GM19452 (cell line): ENCODE results near the gene LRRC27.

Experiments used
- ATAC-seq: cut with Tn5 transposase; IDR thresholded peaks from one replicate; pipeline ENCODE4 v1.9.1; 2021; ENCODE audit not compliant: unreplicated experiment

The LRRC27 gene

DNA sequence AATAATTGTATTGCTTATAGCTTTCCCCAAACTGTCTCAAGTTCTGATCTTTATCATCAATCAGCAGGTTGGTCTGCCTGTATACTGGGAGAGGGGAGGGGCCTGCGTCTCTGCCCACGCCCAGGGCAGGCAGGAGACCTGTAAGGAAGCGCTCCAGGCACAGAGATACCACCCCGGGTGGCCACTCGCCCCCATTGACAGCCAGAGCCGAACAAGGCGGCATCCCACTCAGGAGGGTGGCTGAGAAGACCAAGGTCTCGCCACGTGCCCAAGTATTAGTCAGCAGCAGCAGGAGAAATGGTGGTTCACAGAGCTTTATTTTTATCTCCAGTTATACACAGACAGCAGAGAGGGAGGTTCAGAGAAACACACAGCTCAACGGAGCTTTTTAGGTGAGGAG lies 31.4 kb upstream of the LRRC27 start:
- ATAC-seq, result no peak

DNA sequence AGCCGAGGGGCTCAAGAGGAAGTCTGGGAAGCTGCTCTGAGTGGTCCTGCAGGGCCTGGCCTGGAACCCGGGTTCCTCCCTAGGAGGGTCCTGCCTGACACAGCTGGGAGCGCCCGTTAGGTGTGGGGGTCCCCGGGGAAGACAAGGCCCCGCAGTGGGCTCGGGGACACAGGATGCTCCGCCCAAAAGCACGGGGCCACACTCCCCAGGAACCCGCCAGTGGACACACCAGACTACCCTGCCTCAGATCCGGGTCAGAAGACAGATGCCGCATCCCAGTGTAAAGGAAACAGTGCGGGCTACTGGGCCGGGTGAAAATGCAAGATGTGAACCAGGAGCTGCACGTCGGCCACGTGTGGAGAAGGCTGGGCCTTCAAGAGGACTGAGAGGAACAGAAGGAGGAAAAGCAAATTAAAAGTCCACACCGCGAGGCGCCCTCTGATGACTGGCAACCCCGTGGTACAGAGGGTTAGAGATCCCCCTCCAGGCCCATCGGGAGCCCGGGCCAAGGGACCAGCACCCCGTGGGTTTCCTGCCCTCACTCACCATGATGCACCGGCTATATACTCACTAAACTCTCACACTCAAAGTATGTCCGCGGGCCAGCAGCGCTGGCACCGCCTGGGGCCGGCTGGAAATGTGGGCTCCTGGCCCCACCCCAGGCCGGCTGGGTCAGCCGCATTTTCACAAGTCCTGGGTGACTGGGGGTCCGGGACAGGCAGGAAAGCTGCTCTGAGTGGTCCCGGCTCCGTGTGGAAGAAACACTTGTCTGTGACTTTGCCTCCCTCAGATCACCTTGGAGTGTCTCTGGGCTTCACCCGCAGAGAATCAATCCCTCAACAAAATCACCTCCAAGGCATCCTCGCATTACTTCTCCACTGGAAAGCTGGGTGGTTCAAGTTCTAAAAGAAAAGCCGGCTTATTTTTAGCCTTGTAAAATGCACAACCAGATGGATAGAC lies 30.3 kb upstream of the LRRC27 start:
- no peak for ATAC-seq

DNA sequence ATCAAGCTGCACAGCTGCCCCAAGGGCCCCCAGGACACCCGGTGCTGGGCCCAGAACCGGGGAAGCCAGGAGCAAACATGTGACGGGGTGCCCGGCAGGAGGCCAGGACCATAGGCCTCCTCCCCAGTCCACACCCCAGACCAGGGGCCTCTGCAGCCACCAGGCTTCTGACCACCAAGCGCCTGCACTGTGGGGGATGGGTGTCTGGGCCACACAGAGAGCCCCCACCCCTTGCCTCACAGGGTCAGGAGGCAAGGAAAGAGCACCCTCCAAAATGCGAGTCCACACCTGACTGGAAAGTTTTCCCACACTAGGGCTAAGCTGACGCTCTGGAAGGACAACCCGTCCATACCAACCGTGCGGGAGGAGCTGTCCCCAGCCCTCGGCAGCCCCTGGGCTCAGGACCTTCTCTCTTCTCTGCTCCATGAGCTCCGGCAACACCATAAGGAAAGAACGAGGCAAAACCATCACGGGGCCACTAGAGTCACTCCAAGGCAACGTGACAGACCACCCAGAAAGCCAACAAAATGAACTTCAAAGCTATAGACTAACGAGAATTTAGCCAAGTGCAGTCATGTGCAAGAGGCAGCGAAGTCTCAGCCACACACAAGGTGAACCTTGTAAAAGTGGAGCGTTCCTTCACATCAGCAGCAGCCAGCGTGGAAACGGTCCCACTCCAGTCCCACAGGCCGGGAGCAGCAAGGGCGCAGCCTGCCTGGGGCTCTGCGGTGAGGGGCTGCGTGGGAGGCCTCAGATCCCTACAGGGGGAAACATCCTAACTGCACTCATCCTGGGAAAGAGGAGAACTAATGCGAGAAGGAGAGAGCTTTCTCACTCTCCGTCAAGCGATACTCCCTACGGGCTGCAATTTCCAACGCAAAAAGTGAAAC lies 29.3 kb upstream of the LRRC27 start:
- no peak for ATAC-seq

DNA sequence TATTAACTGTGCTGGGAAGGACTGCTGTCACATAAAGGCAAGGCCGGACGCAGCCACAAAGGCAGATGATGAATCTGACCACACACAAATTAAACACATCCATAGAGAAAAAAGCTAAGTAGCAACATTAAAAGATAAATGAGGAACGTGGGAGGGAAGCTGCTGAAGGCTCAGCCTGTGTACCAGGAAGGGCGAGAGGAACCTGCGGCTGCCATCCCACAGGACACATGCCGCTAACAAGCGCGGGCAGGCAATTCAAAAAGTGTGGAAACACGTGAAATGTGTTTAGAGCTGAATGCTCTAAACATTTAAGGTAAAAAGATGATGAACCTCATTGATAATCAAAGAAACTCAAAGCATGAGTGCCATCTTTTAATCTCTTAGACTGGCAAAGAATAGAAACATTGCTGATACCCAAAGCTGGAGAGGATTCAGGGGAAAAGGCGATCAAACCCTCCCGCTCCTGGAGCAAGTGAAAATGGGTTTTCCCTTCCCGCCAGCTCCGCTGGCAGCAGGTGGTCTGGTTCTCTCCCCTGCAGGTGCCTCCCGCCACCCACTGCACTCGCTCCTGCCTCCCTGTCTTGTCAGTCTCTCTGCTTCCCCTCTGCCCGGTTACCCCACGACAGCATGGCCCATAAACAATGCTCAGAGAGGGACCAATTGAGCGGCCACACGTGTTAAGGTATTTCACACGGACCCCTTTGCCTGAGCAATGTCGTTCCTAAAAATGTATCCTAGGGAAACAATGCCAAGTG lies 28.5 kb upstream of the LRRC27 start:
- ATAC-seq, result no peak

DNA sequence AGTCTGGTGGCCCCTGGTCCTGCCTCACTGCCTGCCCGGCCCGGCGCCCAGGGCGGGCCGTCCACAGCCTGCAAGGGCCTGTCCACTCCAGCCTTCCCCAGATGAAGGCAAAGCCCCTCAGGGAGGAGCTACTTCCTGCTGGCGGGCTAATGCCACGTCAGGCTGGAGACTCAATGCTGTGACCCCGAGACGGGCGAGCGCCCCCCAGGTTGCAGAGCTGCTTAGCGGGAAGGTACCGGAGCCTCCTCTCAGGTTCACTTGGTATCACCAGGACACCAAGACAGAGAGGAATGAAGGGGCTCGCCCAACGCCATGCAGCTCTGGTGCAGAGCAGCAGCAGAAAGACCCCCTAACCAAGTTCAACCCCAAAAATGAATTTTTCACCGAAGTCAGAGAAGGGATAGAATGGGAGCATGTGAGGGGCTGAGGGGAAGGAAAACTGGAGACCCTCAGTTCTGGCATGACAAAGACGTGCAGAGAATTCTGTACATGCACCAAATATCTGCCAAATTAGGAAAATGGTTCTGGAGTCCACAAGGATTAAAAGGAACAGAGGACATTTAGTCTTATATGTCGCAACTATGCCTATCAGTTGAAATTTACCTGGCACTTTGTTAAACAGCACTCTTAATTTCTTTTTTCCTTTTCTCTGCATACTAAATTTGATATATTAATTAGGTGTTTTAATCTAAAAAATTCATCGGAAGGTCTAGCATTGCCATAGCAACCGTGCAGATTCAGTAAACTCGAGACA lies 27.1 kb upstream of the LRRC27 start:
- no peak for ATAC-seq

DNA sequence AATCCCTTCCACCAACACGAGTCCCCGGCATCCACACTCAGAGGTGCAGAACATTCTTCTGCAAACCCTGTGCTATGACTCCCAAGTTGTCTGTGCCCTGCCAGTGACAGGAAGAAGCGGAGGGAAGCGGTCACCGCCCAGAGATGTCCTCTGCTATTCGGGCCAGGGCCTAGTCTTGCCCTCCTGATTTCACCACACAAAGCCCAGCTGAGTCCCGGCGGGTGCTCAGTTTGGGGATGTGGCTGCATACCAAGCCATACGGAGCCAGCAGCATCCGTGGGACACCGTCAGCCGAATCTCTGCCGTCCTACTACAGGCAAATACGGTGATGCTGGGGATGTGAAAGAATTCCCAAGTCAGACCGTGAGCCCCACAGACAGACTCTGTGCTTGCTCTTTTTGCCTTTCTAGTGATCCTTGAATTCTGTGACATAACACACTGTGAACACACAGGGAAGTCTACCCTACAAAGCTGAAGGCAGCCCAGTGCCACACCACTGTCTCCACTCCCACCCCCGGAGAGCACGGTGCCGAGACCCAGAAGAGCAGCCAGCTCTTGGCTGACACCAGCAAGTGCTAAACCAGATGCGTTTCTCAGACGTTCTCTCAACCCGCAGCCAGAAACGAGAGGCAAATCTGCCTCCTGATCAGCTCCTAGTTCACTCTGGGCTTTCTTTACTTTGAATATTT lies 26.2 kb upstream of the LRRC27 start:
- no peak for ATAC-seq

DNA sequence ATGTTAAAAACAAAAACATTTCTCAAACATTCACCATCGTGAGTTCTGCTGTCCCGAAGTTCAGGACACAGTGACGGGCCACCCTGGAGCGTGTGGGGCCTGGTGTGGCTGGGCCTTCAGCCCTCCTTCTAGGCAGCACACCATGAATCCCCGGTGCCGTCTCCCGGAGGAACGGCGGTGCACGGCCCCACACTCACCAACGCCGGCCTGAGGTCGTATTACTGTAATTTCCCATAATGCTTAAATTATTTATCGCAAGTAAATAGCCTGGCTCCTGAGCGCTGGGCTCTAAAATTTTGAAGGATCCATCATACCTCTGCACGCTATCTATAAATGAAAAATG lies 25.7 kb upstream of the LRRC27 start:
- no peak for ATAC-seq

DNA sequence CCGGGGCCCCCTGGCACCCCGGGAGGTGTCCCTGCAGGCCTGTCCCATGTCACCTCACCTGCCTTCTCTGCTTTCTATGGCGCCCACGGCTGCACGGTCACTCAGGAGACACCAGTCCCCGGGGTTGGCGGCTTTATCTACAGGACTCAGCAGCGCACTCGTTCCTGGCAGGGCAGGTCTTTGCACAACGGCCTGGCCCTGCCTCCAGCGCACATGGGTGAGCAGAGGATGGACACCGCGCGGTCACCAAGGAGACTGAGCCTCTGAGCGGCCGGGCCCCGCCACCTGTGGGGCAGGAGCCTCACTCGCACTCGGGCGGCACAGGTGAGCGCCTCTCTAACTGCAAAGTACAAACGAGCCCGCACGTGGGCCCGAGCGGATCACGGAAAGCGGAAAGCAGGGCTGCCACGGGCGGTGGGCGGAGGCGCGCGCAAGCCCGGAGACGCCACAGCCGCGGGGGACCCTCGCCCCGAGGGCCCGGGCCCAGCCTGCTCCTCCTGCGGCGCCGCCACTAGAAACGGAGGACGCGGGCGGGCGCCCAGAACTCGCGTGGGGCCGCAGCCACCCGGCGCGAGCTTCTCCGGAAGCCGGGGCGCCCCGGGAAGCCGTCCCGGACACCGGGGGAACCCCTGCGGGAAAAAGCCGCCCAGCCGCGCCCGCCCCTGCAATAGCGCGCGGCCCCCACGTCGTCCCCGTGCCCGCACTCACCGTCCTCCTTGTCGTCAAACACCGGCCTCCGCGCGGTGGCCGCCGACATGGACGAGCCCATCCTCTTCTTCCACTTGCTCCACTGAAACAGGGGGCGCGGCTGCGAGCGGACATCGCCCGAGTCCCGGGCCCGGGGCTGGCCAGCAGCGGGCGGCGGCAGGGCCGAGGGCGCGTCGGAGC lies 24.9 kb upstream of the LRRC27 start:
- peak; percentile 15 for ATAC-seq

DNA sequence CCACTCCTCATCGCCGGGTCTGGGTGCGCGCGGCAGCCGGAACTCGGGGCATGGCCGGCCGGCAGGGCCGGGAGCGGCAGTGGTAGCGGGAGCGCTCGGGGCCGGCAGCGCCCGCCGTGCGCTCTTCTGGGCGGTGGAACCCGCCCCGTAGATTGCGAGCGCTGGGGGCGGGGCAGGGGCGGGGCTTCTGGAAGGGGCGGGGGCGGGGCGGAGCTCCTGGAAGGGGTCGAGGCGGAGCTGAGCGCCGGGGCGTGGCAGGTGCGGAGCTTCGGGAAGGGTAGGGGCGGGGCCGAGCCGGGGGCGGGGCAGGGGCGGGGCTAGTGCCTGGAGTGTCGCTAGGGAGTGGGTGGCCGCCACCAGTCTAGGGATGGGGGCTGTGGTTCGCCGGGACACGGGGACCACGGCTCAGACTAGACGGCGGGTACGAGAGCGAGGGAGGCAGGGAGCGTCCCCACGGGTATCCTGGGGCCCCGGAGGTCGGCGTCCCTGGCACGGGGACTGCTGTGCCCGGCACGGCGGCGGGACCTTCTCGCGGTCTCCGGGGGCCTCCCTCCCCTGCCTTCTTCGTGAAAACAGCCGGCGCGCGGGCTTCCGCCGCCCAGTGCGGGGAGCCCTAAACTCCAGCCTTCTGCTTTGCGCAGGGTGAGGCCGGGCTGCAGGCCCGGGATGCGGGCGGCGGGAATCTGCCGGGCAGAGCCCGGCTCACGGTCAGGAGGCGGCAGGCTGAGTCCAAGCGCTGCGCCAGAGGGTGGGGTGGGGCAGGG lies 24.0 kb upstream of the LRRC27 start, which contains the start of gene STK32C:
TSS of gene STK32C (minus strand) at position 128 of the 764 bp plus-strand sequence. CDS start at position 11, 117 bp downstream.
- peak; percentile 69 for ATAC-seq

DNA sequence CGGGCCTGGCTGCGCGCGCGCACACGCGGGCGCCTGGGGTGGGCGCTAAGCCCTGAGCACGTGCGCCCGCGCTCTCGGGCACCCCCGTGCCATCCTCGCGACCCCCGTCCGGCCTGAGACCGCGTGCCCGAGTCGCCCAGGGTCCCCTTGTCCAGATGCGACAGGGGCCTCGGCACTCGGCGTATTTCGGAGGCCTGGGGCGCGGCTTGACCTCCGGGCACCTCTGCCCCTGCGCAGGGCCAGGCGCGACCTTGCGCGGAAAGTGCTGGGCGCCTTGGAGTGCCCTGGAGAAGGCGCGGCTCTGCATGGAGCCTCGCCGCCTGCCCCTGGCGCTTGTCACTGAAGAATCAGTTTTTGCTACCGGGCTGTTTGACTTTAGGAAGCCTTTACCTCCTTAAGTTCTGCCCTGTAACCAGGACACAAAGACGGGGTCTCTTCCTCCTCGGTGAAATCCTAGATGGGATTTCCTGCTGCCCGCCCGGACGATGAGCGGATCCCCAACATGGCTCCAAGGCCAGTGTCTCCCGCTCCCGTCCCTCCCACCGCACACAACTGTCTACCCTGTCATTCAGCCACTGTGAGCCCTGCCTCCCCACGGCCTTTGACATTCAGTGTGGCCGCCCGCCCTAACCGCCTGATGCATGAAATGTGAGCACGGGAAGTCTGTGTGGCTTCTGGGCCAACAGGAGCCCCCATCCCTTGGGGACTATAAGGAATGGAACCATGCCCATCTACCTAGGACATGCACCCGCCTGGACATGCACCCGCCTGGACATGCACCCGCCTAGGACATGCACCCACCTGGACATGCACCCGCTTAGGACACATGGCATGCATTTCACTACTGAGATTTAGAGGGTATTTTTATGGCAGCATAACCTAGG lies 23.2 kb upstream of the LRRC27 start:
- ATAC-seq, result peak; percentile 3

DNA sequence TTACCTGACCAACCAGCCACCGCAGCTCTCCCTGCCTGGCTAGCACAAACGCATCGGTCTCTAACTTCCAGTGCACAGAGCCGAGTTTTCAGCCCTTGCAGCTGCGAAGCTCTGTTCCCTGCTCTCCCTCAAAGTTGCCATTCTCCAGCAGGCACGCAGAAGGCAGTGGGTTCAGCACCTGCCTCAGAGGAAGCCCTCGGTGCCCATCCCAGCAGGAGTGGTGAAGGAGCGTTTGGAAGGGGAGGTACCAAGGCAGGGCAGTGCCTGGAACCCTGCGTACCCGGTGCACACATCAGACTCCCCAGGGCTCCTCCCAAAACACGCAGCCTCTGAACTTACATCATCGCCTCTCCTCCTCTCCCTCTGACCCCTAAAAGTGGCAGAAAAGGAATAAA lies 22.5 kb upstream of the LRRC27 start:
- ATAC-seq, result no peak

DNA sequence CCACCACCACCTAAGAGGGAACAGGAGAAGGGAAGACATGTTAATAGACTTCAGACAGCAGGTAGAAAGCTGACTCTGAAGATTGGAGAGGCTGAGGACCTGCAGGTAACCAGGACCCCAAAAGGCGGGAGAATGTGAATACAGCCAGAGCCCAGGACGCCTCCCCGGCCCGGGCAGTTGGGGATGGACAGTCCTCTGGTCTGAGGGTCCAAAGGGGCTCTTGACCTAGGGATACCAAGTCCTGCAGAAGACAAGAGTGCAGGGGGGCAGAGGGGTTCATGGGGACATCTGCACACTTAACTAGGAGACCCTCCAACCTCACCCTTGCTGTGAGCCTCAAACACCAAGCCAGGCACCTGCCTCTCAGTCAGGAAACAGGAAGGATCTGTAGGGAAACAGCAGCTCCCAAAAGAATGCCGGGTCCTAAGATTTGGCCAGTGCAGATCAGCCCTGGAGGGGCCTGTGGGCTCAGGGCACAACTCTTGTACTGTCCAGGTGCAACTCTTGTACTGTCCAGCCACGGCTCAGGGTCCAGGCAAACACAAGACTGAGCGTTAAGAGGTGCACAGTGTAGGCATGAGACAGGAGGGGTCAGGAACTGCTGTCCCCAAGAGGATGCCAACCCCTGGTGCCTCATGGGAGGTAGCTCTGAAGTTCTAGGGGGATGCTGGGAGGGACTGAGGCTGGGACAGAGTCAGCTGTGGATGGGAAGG lies 22.0 kb upstream of the LRRC27 start:
- no peak for ATAC-seq

DNA sequence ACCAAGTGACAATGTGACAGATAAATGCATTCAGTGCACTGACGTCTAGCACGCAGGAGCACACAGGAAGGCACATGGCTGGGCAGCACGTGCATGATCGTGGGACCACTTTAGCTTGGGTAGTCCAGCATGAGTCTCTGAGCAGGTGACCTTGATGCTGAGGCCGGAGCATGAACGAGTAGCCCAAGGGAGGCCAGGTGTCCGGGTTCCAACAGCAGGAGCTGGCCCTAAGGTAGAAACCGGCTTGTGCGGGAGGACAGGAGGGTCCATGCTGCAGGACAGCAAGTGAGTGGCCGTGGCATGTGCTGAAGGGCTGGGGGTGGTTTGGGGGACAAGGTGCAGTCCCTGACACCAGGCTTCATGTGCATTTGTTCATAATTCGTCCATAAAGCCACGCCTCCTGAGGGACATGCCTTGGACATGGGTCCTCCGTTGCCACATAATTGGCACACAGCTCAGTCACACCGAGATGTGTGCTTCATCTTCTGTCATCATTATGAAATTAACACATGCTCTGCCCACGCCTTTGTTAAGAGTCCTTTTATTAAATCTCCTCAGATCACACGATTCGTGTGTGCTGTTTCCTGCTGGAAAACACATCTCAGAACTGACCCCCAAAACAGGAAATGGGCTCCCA lies 21.2 kb upstream of the LRRC27 start:
- no peak for ATAC-seq

DNA sequence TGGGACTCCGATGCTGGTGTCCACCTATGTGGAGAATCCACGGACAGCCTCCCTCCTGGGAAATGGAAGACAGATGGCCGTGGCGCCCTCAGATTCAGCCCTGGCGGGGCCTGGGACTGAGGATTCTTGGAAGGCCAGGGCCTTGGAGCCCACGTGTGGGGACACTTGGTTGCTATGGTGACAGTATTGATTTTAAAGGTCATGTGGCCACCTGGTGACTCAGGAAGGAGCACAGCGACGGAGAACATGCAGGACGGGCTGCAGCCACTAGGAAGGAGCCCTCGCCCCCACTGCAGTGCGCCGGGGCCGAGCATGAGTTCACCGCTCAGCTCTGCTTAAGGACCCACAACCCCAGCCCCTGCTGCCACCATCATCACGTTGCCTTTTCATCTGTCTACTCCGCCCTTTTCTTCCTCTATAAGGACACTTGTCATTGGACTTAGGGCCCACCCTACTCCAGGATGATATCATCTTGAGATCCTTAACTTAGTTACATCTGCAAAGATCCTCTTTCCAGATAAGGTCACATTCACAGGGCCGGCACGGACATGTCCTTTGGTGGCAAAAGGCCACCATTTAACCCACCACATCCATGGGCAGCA lies 20.6 kb upstream of the LRRC27 start:
- ATAC-seq, result no peak

DNA sequence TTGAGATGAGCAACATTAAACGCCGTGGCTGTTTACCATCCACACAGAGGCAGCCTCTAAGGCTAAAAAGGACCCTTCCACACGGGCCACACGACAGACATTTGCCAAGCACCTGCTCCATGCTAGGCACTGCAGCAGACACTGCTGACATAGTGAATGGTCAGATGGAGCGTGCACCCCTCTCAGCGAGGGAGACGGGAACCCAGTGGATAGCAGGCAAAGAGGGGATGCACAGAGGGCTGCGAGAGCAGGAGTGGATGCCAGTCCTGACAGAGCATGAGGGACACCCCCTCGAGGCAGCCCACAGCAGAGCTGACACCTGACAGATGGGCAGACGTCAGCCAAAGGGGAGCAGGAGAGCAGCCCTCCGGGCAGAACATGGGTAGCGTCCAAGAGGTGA lies 18.7 kb upstream of the LRRC27 start:
- no peak for ATAC-seq

DNA sequence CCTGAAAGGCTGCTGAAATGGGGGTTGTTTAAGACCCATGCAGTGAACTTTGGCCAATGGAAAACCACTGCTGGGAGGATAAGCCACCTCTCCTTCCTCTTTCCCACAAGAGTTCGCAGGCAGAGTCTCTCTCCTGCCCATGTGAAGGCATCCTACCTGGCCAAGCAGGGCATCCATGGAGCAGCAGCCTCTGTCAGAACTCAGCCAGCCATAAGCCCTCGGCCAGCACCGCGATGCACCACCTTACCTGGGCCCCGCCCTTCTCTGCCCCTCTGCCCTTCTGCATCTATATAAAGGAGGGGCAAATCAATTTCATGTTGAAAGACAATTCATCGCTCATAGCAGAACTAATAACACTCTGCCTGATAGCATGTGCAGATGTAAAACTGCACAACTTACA lies 18.1 kb upstream of the LRRC27 start:
- ATAC-seq, result no peak
